GM23338 (cell line): ENCODE results near the gene MEF2D. TPM values are rescaled to one million over a fixed set of nuclear protein-coding genes. Genes with fewer than 3 reads are reported as not detected.
A peak's percentile ranks its signal among the peaks of the same experiment; 100 is the strongest.

ENCODE experiments used
- ATAC-seq: fragments of 200-7000 bp; cut with Tn5 transposase; 3 replicates; pipeline ENCODE4 v1.9.1; 2020
- DNase-seq: peaks from one replicate; pipeline ENCODE4 v3.0.0-alpha.2; 2015; ENCODE audit warnings: low spot score
- H2AFZ ChIP-seq: fragments of 200-600 bp; sonication (generic); 2 replicates; pipeline ENCODE4 v1.8.0; 2016; ENCODE audit warnings: antibody characterized with exemption, mild to moderate bottlenecking, moderate library complexity
- H3F3A ChIP-seq: fragments of 200-600 bp; sonication (generic); replicated peaks from 2 replicates; pipeline ENCODE4 v1.8.0; 2017; ENCODE audit warnings: antibody characterized with exemption, mixed run types, low read depth
- H3K27ac ChIP-seq: fragments of 200-600 bp; sonication (generic); 2 replicates; pipeline ENCODE4 v1.6.1; 2016; ENCODE audit warnings: low read depth
- H3K27me3 ChIP-seq: fragments of 200-600 bp; sonication (generic); 2 replicates; pipeline ENCODE4 v1.8.0; 2016; ENCODE audit warnings: mild to moderate bottlenecking, mixed run types, moderate library complexity; ENCODE audit not compliant: insufficient read depth
- H3K36me3 ChIP-seq: fragments of 200-600 bp; sonication (generic); 2 replicates; pipeline ENCODE4 v1.8.0; 2016; ENCODE audit warnings: mild to moderate bottlenecking; ENCODE audit not compliant: insufficient read depth
- H3K4me1 ChIP-seq: fragments of 200-600 bp; sonication (generic); 2 replicates; pipeline ENCODE4 v1.8.0; 2016; ENCODE audit warnings: mild to moderate bottlenecking, moderate library complexity; ENCODE audit not compliant: insufficient read depth
- H3K4me2 ChIP-seq: fragments of 200-600 bp; sonication (generic); 2 replicates; pipeline ENCODE4 v1.7.1; 2017; ENCODE audit warnings: mixed run types
- H3K4me3 ChIP-seq: fragments of 200-600 bp; sonication (generic); 2 replicates; pipeline ENCODE4 v1.6.1; 2016; ENCODE audit warnings: mixed run types
- H3K79me2 ChIP-seq: fragments of 200-600 bp; sonication (generic); replicated peaks from 2 replicates; pipeline ENCODE4 v1.8.0; 2017; ENCODE audit warnings: mild to moderate bottlenecking; ENCODE audit not compliant: insufficient read depth
- H3K9me2 ChIP-seq: fragments of 200-600 bp; sonication (generic); 2 replicates; pipeline ENCODE4 v1.8.0; 2017; ENCODE audit not compliant: insufficient read depth
- H4K20me1 ChIP-seq: fragments of 200-600 bp; sonication (generic); replicated peaks from 2 replicates; pipeline ENCODE4 v1.8.0; 2017; ENCODE audit warnings: mild to moderate bottlenecking; ENCODE audit not compliant: insufficient read depth
- H3K27ac Mint-ChIP-seq: 2 replicates; pipeline ENCODE4 v1.8.0; 2020; ENCODE audit warnings: inconsistent platforms, mild to moderate bottlenecking, moderate library complexity, mixed read lengths
- H3K27me3 Mint-ChIP-seq: 3 replicates; pipeline ENCODE4 v1.8.0; 2022; ENCODE audit warnings: low read depth, mild to moderate bottlenecking, moderate library complexity, mixed read lengths, inconsistent platforms; ENCODE audit not compliant: insufficient read depth, poor library complexity
- H3K36me3 Mint-ChIP-seq: 3 replicates; pipeline ENCODE4 v1.8.0; 2021; ENCODE audit warnings: low read depth, mild to moderate bottlenecking, inconsistent platforms, moderate library complexity, mixed read lengths
- H3K4me1 Mint-ChIP-seq: 3 replicates; pipeline ENCODE4 v1.8.0; 2020; ENCODE audit warnings: mild to moderate bottlenecking, inconsistent platforms, mixed read lengths
- H3K4me3 Mint-ChIP-seq: 3 replicates; pipeline ENCODE4 v1.8.0; 2021; ENCODE audit warnings: moderate library complexity, mild to moderate bottlenecking, inconsistent platforms, mixed read lengths
- H3K9me3 Mint-ChIP-seq: 3 replicates; pipeline ENCODE4 v1.8.0; 2020; ENCODE audit warnings: moderate library complexity, mild to moderate bottlenecking, inconsistent platforms, mixed read lengths
- CTCF ChIP-seq, 2 experiments: fragments of 200-600 bp in 1 of 2; sonication (generic) in 1 of 2; conservative IDR thresholded peaks; 2 replicates each; pipeline versions ENCODE4 v1.5.1 to v1.6.1; 2016 to 2017; ENCODE audit warnings: antibody characterized with exemption in 2 of 2, low read depth in 2 of 2, mild to moderate bottlenecking in 2 of 2, moderate library complexity in 1 of 2
- JUNB ChIP-seq: IDR thresholded peaks from one replicate; pipeline ENCODE4 v1.6.1; 2016; ENCODE audit warnings: antibody characterized with exemption; ENCODE audit not compliant: unreplicated experiment
- NANOG ChIP-seq: IDR thresholded peaks from 2 replicates; pipeline ENCODE4 v1.6.1; 2016; ENCODE audit warnings: antibody characterized with exemption, borderline replicate concordance
- POLR2AphosphoS5 ChIP-seq: IDR thresholded peaks from 2 replicates; pipeline ENCODE4 v1.6.1; 2016; ENCODE audit warnings: antibody characterized with exemption, low read depth
- STAT1 ChIP-seq: IDR thresholded peaks from one replicate; pipeline ENCODE4 v1.6.1; 2016; ENCODE audit warnings: antibody characterized with exemption; ENCODE audit not compliant: unreplicated experiment
- ZNF114 ChIP-seq: fragments of 250-450 bp; sonication (Bioruptor Pico); IDR thresholded peaks from 2 replicates; pipeline ENCODE4 v1.5.0; 2020; ENCODE audit warnings: mild to moderate bottlenecking, moderate library complexity
- ZNF331 ChIP-seq: fragments of 250-450 bp; sonication (Bioruptor Pico); IDR thresholded peaks from 2 replicates; pipeline ENCODE4 v1.5.0; 2020; ENCODE audit warnings: low read depth, mild to moderate bottlenecking, moderate library complexity
- ZNF462 ChIP-seq: fragments of 250-450 bp; sonication (Bioruptor Pico); IDR thresholded peaks from 2 replicates; pipeline ENCODE4 v1.5.0; 2020; ENCODE audit warnings: mild to moderate bottlenecking, moderate library complexity
- polyA plus RNA-seq: library from polyadenylated mRNA; unstranded; fragments of >200 nt; fragmentation: Nextera tagmentation; extraction: Ambion mirVana; gene quantifications from 2 replicates; pipeline ENCODE4 v1.2.1, GENCODE V29; 2016
- total RNA-seq: library from RNA; depleted of rRNA; stranded (reverse); fragments of >200 nt; shearing (Covaris generic); gene quantifications from 2 replicates; pipeline ENCODE4 v1.2.3, GENCODE V29; 2014
- TF ChIP-seq, protein P1 (sequence below): IDR thresholded peaks from 2 replicates; pipeline ENCODE4 v1.6.1; 2016; ENCODE audit warnings: antibody characterized with exemption

Gene MEF2D
- total and polyA plus RNA-seq, 2 experiments from 2014 or later, result 10.6 to 15.5 TPM

DNA sequence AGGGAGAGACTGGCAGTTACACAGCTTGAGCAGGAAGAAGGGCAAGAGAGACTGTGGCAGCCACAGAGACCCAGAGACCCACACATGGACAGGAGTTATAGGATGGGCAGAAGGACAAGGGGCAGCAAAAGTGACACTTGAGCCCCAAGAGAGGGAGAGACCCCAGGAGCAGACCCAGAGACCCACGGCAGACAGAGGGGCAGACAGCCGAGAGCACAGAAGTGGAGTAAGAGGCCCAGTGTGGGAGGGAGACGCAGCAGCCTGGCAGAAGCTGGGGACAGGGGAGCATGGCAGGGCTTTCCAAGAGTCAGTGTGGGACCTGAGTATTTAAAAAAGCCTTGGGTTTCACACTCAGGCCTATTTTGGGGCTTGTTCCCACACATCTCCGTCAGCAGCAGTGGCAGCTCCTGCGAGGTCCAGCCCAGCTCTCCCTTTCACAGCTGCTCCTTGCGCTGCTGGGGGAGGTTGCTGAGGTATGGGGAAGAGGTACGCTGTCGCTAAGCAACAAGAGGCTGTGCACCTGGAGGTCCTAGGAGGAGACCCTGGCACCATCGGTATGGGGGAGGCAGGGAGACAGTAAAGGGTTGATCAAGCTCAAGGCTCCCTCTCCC, 9.0 kb upstream of the MEF2D start:
- H3K9me2 ChIP-seq, result no peaks in the 10 kb centered on the region
- Mint-ChIP-seq H3K9me3 (peaks cover 5% of the 10 kb centered on the region; the same call in 1 of the 3 replicates), H3K4me1 (peaks cover 31% of the 10 kb centered on the region), H3K36me3 (no peaks in the 10 kb centered on the region), H3K27me3 (peaks cover 13% of the 10 kb centered on the region), H3K4me3 (no peak overlapping the region), H3K27ac (no peak overlapping the region)
- H2AFZ ChIP-seq, result peak overlapping the region; percentile 83
- H3K4me2 ChIP-seq, result peak overlapping the region; percentile 26; the same call in 1 of the 2 replicates
- H3K27me3 ChIP-seq, result no peaks in the 10 kb centered on the region
- H4K20me1 ChIP-seq, result no peaks in the 10 kb centered on the region
- H3K79me2 ChIP-seq, result no peaks in the 10 kb centered on the region
- DNase-seq, result no peak
- ATAC-seq, result peak; percentile 15
- no peaks in the 10 kb centered on the region for H3K36me3 ChIP-seq
- no peaks in the 10 kb centered on the region for H3F3A ChIP-seq
- peaks cover 2% of the 10 kb centered on the region for H3K4me1 ChIP-seq
- H3K4me3 ChIP-seq, result no peak overlapping the region
- TF ChIP-seq CTCF (conservative IDR thresholded peaks at IDR 0.05; ENCODE audit: low read depth in 2 of 2) (no peak), STAT1 (no peak), ZNF331 (CRISPR knock-in tag) (no peak), ZNF114 (no peak), NANOG (no peak), JUNB (no peak), ZNF462 (CRISPR knock-in tag) (no peak), POLR2AphosphoS5 (no peak)
- TF ChIP-seq, protein P1, sequence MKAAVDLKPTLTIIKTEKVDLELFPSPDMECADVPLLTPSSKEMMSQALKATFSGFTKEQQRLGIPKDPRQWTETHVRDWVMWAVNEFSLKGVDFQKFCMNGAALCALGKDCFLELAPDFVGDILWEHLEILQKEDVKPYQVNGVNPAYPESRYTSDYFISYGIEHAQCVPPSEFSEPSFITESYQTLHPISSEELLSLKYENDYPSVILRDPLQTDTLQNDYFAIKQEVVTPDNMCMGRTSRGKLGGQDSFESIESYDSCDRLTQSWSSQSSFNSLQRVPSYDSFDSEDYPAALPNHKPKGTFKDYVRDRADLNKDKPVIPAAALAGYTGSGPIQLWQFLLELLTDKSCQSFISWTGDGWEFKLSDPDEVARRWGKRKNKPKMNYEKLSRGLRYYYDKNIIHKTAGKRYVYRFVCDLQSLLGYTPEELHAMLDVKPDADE, result no peak
- H3K27ac ChIP-seq, result no peak overlapping the region
